GM15510 (cell line): ENCODE results near the gene HOXC11.

Experiments
- POLR2A ChIP-seq: IDR thresholded peaks from 3 replicates; pipeline ENCODE4 v1.6.1; 2011; ENCODE audit warnings: borderline replicate concordance; ENCODE audit not compliant: insufficient read length; ENCODE audit errors: extremely low read depth

The HOXC11 gene

DNA sequence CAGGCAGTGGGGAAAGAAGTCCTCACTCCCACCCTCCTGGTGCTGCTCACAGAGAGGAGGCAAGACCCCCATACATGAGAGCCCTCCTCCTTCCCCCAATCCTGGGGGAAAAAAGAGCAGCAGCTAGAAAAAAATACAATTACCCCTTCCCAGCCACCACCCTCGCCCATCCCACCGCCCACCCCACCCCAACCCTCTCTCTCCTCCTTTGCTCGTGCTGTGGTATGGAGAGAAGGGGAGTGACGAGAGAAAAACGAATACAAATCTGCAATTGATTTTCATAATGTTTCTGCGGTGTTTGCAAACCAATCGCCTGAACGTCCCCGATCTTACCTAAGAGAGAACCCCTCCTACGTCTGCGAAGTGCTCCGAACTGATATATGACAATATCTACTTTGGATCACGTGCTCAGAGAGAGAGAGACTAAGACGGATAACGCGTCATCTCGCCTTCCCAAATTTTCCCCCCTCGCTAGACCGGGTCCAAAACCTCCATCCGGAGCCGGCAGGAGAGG lies at the start of gene HOXC11:
Gene HOXC11 (plus strand): TSS at position 405 of the 514 bp plus-strand sequence. CDS start 116 bp downstream, outside the sequence.
- TF ChIP-seq POLR2A = no peak

DNA sequence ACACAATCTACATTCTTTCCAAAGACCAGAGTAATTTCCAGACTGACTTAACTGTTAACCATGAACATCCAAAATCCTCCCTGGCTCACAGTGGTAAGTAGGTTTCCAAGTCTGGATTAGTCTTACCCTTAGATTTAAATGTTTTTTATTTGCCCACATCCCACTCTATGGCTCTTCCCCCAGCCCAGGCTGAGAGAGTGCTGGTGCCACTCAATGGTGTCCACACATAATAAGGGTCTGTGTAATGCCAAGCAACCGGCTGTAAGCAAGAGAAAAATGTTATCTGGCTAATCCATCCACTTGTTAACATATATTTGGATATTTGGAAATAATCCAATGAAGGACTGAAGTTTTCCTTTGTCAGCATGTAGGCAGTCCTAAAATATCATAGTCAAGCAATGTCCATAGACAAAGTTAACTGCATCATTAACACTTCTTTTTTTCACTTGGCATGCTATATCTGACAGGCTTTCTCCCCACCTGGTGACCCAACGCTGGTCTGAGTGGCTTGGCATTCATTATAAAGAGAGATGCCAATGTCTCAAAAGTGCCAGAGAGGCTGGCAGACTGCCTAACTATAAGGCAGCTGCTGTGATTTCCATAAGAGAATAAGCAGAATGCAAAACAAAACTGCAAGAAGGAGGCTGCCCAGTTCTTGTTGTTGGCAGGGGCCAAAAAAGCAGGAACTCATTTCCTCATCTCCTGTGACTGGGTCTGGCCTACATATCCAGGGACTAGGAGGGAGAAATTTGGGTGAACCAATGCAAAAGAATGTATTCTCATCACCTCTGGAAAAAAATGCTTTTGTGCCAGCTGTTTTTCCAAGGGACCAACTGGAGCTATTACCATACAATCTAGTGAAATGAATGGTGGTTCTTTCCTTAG lies 48.2 kb upstream of the HOXC11 start:
- no peak for TF ChIP-seq POLR2A

DNA sequence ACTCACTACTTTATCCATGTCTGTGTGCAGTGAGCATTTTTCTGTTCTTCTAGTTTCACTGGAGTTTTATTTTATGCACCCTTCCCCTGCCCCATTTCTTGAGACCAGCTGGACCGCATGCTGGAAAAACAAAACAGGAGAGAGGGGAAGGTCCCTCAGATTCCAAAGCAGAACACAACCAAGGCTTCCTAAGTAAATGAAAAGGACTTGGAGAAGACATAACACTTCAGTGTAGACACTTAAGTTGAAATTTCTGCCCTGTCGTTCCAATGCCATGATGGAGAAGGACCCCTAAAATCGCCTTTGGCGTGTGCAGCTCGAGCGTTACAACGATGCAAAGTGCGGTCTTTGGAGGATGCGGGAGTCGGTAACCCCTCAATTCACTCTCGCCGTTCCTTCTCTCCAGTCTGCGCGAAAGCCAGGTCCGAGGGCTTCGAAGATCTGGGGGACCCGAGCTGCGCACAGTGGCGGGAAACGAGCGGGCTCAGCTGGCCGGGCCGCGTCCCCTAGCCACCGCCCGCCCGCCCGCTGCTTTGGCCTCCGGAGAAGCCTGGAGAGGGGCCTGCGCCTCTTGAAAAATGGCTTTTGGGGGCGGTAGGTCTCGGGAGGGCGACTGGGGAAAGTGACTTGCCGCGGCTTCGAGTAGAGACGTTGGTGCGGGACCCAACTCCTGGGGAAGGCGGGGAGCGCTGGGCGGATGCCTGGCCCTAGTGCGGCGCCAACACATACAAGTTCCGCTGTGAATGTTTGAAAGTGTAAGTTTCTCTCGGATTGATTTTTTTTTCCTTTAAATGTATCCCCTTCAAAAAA lies 45.5 kb upstream of the HOXC11 start:
- TF ChIP-seq POLR2A = no peak

DNA sequence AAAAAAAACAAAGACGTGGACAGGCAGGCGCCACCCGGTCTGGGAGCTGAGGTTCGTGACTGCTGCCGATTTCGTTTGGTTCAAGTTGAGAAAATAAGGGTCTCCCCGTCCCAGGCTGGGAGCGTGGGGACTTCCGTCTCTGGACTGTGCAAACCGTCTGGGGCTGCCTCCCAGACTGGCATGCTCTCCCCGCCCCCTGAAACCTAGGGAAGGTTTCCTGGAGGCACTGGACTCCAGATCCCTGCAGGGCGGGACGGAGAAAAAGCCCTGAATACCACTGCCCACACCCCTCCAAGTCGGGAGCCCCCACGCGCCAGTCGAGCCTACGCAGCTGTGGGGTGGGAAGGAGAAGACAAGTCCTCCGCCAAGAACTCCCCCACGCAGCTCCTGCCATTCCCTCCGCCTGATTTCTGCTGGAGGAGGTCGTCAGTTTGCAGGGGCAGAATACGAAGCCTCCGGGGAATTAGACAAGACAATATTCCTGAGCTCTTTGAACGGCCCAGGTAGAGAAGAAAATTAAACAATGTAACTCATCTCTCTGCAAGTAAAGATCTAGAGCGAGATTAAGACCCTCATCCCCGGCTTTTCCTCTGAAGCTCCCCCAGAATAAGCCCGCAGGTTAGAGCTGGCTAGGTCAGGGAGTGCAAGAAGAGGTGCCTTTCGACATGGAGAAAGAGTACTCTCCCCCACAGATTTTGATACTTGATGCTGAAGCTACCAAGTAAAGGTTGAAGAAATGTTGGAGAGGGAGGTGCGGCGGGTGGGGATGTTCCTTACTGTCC lies 44.7 kb upstream of the HOXC11 start:
- no peak for TF ChIP-seq POLR2A

DNA sequence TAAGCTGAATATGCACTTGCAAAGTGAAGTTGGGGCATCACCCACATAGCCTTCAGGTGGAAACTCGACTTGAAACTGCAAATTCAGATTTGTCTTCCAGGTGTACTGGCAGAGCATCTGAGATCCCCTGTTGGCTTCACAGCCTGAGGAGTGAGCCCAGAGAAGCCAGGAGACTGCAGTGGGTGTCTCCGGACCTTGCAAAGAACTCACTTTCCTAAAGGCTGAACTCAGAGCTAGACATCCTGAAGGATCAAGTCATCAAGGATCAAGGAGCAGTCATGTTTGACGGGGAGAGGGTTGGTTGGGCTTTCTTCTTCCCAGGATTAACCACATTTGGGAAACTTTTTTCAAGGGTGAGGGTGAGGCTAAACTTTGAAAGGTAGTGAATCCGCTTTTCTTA lies 43.4 kb upstream of the HOXC11 start:
- no peak for TF ChIP-seq POLR2A

DNA sequence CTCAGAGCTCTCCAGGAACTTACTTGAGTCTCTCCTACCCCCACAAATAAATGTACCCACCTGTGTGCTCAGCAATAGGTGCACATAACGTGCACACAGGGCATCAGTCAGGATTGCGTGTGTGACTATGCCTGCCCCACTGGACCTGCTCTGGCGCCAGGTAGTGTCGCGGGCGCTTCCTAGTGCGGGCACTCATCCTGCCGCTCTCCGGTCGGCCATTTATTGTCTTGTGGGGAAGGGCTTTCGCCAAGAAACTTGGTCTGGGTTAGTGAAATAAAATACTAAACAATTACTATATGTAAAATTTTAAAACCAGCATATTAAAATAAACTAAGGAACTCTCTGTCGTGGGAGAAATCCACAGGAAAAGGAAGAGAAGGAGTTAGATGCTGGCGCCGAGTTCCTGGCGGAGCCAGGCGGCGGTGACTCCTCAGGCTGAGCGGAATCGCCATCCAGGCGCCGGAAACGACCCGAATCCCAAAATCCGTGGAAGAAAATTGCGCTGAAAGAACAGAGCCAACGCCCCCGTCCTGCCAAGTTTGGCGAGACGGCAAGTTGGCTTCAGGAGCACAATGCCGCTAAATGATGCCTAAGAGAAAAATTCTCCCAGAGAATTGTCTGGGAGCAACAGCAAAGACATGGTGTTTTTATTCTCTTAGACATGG lies 42.2 kb upstream of the HOXC11 start:
- no peak for TF ChIP-seq POLR2A

DNA sequence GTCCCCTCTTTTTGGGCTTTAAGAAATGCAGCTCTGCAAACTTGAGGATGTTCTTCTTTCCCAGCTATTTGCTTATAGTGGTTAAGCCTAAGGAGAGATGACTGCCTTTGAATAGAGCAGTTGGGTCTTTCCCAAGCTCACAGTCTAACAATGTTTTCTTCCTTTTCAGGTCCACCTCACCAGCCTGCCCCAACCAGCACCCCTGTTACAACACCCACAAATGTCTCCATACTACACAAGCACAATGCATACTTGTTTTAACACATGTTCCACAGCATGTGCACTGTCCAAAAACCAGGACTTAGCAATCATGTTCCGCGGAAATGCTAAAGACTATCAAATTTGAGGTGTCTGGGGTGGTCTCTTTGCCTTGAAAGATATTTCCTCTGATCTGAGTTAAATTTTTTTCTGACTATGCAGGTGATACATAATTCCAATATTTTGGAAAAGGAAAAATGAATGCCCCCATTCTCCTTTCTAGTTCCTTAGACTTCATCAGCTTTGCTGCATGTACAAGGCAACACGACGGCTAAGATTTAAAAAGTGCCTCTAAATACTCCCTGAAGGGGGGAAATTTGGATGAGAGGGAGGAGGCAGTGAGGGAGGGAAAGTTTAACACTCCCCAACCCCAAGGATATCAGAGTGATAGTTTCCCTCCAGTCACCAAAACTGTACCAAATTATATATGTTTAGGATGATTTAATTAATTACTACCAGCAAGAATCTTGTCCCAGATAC lies 40.9 kb upstream of the HOXC11 start:
- TF ChIP-seq POLR2A = no peak

DNA sequence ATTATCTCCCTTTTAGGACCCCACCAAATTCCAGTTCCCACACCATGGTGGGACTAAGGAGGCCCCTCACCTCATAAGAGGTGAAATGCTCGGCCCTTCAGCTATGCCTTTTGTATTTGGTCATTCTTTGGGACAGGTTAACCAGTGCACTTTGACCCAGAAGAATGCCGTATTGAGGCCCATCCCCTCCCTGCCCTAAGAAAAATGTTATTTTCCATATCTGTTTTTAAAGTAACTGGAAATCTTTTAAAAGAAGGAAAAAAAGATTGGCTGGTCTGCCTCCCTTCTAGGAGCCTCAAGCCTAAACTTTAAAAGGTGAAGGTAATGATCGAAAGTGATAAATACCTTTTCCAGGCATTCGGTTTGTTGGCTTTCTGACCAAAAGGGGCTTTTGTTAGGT lies 40.0 kb upstream of the HOXC11 start:
- TF ChIP-seq POLR2A = no peak

DNA sequence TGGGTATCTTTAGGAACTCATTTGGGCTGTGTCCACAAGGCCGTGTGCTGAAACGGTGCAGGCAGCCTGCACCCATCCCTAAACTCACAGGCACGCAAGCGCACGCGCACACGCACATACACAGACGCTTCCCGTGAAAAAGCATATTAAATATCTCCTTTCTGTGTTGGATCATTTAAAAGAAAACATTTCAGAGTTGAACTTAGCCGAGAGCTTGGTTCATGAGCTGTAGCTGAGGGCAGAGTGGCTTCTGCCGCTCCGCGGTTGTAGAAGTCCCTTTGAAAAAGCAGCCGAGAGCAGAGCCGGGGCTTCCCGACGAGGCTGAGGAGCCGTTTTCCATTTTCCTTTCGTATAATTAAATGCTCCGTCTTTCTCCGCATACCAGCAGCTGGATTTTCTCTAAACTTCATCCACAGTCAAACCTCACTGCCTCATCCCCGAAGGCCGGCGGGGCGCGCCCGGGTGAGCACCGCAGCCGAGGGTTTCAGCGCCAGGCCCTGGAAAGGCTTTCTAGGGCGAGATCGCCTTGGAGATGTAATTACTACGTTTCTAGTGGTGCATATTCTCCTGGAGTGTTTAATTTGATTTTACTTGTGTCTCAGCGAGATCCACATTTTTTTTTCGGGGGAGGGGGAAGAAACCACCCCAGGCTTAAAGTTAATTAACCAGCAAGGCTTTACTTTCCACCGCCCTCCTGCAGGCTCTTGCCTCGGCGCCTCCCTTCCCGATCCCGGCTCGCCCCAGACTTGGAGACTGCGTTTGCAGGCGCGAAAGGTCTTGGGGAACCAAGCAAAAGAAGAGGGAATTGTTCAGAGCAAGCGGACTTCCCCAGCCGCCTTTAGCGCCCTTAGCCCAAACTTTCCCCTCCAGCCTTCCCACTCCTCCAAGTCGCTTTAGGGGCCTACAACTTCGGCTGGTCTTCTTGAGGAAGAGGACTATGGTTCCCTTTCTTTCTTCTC lies 37.3 kb upstream of the HOXC11 start:
- no peak for TF ChIP-seq POLR2A

DNA sequence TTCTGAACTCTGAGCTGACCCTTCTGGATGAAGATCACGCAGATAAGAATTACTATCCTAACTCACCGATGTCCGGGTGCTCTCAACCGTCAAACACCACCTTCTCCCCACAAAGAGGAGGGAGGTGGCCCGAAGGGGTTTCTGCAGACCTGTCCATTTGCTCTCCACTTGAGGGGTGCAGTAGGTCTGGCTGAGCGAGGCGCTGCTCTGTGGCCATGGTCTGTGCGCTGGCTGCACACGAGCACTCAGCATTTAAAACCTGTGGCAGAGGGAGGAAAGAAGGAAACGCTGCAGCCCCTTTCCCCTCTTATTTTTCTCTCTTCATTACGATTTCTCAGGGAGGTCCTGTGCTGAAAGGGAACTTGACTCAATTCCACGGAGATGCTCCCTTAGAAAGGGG lies 35.8 kb upstream of the HOXC11 start:
- no peak for TF ChIP-seq POLR2A

DNA sequence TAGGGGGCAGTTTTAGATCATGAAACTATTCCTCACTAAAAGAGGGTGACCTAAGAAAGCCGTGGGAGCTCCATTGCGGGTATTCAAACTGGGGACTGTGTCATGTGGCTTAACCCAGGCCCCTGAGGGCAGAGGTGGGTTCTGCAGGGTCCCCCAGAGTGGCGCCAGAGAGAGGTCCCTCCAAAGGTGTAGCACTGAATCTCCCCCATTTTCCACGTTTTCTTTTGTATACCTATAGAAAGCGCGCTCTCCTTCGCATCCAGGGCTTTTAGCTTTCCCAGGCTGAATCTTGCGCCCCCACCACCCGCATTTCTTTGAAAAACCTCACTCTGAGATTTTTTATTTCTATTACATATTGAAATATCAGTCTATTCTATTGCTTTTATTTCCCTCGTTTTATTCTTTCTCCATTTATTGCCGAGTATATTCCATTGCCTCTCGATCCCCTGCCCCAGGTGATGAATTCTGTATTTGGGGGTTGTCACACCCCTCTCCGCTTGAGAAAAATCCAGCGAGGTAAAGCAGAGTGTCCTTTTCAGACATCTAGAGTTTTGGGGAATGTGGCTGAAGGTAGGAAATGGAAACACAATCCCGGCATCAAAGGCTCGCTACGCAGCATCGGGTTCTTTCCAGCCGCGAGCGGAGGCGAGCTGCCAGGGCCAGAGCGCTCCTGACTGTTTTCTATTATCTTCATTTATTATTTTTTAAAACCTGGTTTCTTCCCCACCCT lies 35.2 kb upstream of the HOXC11 start:
- TF ChIP-seq POLR2A = no peak

DNA sequence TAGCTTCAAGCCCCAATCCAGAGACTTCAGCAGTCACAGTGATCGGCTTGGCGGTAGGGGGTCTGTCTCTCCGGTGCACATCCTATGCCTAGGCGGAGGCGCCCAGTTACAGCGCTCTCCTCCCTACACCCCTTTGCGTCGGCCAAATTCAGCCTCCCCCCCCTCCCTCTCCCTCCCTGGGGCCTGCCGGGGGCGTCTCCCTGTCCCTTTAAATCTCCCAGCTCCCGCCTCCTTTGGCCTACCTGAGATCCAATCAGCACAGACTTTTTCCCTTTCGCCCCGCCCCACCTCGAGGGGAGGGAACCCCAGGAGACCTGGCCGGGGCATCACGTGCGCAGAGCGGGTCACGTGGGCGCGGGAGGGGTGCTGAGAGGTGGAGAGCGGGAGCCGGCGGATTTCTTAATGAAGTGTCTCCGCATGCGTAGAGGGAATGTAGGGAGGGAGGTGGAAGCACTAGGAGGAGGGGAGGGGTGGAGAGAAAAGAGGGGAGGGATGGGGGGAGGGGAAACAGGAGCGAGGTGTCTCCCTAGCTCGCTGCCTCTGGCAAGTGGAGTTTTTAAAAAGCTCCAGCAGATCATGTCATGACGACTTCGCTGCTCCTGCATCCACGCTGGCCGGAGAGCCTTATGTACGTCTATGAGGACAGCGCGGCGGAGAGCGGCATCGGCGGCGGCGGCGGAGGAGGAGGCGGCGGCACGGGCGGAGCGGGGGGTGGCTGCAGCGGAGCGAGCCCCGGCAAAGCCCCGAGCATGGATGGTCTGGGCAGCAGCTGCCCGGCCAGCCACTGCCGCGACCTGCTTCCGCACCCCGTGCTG lies 34.4 kb upstream of the HOXC11 start, which contains the start of gene HOXC13:
Gene HOXC13 (plus strand): TSS at position 506 of the 815 bp plus-strand sequence. CDS start 76 bp downstream, at position 582.
- TF ChIP-seq POLR2A = no peak
